ENCODE data around the gene IQGAP2. TPM values are rescaled to one million over a fixed set of nuclear protein-coding genes. Genes with fewer than 3 reads are reported as not detected.

IQGAP2 gene
- total RNA-seq, 4 donors from 2014 or later, result 3.5 to 18.5 (median 13.7) TPM

GRCh38 chr5:76419597-76420298 is 16.7 kb downstream of the IQGAP2 start:
- intact Hi-C loops (cut with DNase I; ENCODE audit: low total_unique reads), result no loop called here
- 95 to 100% methylated on average over 1 of the region's 1 CpG for WGBS, 2 donors
- no peak overlapping the region for H3K4me3 ChIP-seq (ENCODE audit: low read depth, poor library complexity, severe bottlenecking)
- no peak for TF ChIP-seq CTCF (IDR thresholded peaks at IDR 0.05)
- TF ChIP-seq POLR2A (IDR thresholded peaks at IDR 0.05), result no peak
- no peak for DNase-seq (ENCODE audit: low spot score in 2 of 2)

GRCh38 chr5:76422227-76422626 is 19.1 kb downstream of the IQGAP2 start:
- H3K4me3 ChIP-seq (ENCODE audit: low read depth, poor library complexity, severe bottlenecking), result no peak overlapping the region
- TF ChIP-seq CTCF (IDR thresholded peaks at IDR 0.05) (no peak), POLR2A (IDR thresholded peaks at IDR 0.05) (no peak)
- WGBS, 2 donors, result 54 to 56% methylated on average over 4 of the region's 4 CpGs
- no peak for DNase-seq (ENCODE audit: low spot score in 2 of 2)
- intact Hi-C loops (cut with DNase I; ENCODE audit: low total_unique reads), result no loop called here

GRCh38 chr5:76422742-76423141 is 19.7 kb downstream of the IQGAP2 start:
- WGBS, 2 donors, result 90 to 92% methylated on average over 3 of the region's 3 CpGs
- no peak for DNase-seq (ENCODE audit: low spot score in 2 of 2)
- intact Hi-C loops (cut with DNase I; ENCODE audit: low total_unique reads), result no loop called here
- H3K4me3 ChIP-seq (ENCODE audit: low read depth, poor library complexity, severe bottlenecking), result no peak overlapping the region
- TF ChIP-seq CTCF (IDR thresholded peaks at IDR 0.05), result no peak
- no peak for TF ChIP-seq POLR2A (IDR thresholded peaks at IDR 0.05)

GRCh38 chr5:76425146-76425545 is 22.1 kb downstream of the IQGAP2 start:
- TF ChIP-seq CTCF (IDR thresholded peaks at IDR 0.05) (no peak), POLR2A (IDR thresholded peaks at IDR 0.05) (no peak)
- 53 to 58% methylated on average over 4 of the region's 4 CpGs for WGBS, 2 donors
- H3K4me3 ChIP-seq (ENCODE audit: low read depth, poor library complexity, severe bottlenecking), result no peak overlapping the region
- intact Hi-C loops (cut with DNase I; ENCODE audit: low total_unique reads), result no loop called here
- no peak for DNase-seq (ENCODE audit: low spot score in 2 of 2)

- no peak for DNase-seq (ENCODE audit: low spot score in 2 of 2)
- WGBS, 2 donors, result 62 to 71% methylated on average over 12 of the region's 12 CpGs
- H3K4me3 ChIP-seq (ENCODE audit: low read depth, poor library complexity, severe bottlenecking), result no peak overlapping the region
- TF ChIP-seq CTCF (IDR thresholded peaks at IDR 0.05) (no peak), POLR2A (IDR thresholded peaks at IDR 0.05) (no peak)
- intact Hi-C loops (cut with DNase I; ENCODE audit: low total_unique reads), result no loop called here
These were observed 23.1 kb downstream of the IQGAP2 start for GRCh38 chr5:76425928-76426804.
